Pancreas (tissue), 10 donors: Measurements from ENCODE around the gene FBXL17. TPM values are rescaled to one million over a fixed set of nuclear protein-coding genes. Genes with fewer than 3 reads are reported as not detected.

Experiments used
- ATAC-seq, 4 donors: fragments of 200-7000 bp; cut with Tn5 transposase; one replicate each; pipeline versions ENCODE4 v1.8.0 to v1.9.1; 2020; ENCODE audit warnings: mild to moderate bottlenecking in 4 of 4, moderate library complexity in 4 of 4
- DNase-seq, 6 donors: peaks; one replicate each; pipeline ENCODE4 v3.0.0-alpha.2; 2020
- FAIRE-seq: peaks from 2 replicates; lab custom pipeline; 2012; peaks lifted over from hg19 to GRCh38; lab: Jason Lieb, UNC
- H3K27ac ChIP-seq, 4 donors: fragments of 200-600 bp; sonication (generic); 1 replicate in 3 of 4; 2 replicates in 1 of 4; pipeline versions ENCODE4 v1.5.0 to v1.8.0; 2020
- H3K27me3 ChIP-seq, 4 donors: fragments of 200-600 bp; one replicate each; pipeline ENCODE4 v1.8.0; 2021
- H3K36me3 ChIP-seq, 3 donors: fragments of 200-600 bp; sonication (generic) in 1 of 3; one replicate each; pipeline versions ENCODE4 v1.5.0 to v1.8.0; 2020 to 2021
- H3K4me1 ChIP-seq, 3 donors: fragments of 200-600 bp; one replicate each; pipeline ENCODE4 v1.8.0; 2021
- H3K4me3 ChIP-seq, 4 donors: fragments of 200-600 bp; sonication (generic) in 2 of 4; one replicate each; pipeline versions ENCODE4 v1.5.0 to v1.8.0; 2020 to 2021
- H3K9me3 ChIP-seq, 4 donors: fragments of 200-600 bp; one replicate each; pipeline ENCODE4 v1.8.0; 2021
- WGBS, 2 donors: extraction: QIAGEN DNeasy Blood & Tissue Kit; methylation state at CpG; one replicate each; pipeline ENCODE4 v1.1.7; 2013; 5-methylcytosine and 5-hydroxymethylcytosine counted together
- intact Hi-C, 3 donors: fragments of 100-400 bp; cut with DNase I; formaldehyde crosslinking; loops; one replicate each; pipeline versions ENCODE4 v1.11.1 to v1.14.2; 2022
- polyA plus RNA-seq, 2 donors: library from polyadenylated mRNA; stranded (reverse); fragments of 200-250 nt; gene quantifications; one replicate each; pipeline ENCODE4 v1.2.3, GENCODE V29; 2013
- total RNA-seq, 6 donors: library from RNA; stranded (reverse); fragmentation: NEBNext Ultra II Directional in 4 of 6; extraction: Animal tissue kit (Norgen Biotek cat#: 25700) in 4 of 6; gene quantifications; one replicate each; pipeline versions ENCODE4 v1.2.1 to v1.2.4, GENCODE V29; 2021 to 2023
- TF ChIP-seq, protein P1 (sequence below), 4 donors: fragments of 200-600 bp; sonication (generic) in 3 of 4; IDR thresholded peaks; one replicate each; pipeline versions ENCODE4 v1.5.0 to v1.8.0; 2021; ENCODE audit warnings: antibody characterized with exemption in 4 of 4
- donor health status: healthy with polysubstance abuse.
- donor health status: DM: no; HTN: no; CAD: no; lungs with moderate emphysema.
- donor health status: DM: no; HTN: no; CAD: no.
- donor health status: control.
- donor health status: control.
- donor health status: Bipolar disorder and iron deficiency.
- donor health status: DM: yes; HTN: yes; CAD: no.
- donor health status: DM: no; HTN: no; CAD: no.
- donor health status: DM: no; HTN: no; CAD: no.
- donor health status: DM: yes; HTN: yes; CAD: no.

FBXL17 gene
- total and polyA plus RNA-seq, 8 donors: 4.2 to 11.1 (median 7.3) TPM

DNA sequence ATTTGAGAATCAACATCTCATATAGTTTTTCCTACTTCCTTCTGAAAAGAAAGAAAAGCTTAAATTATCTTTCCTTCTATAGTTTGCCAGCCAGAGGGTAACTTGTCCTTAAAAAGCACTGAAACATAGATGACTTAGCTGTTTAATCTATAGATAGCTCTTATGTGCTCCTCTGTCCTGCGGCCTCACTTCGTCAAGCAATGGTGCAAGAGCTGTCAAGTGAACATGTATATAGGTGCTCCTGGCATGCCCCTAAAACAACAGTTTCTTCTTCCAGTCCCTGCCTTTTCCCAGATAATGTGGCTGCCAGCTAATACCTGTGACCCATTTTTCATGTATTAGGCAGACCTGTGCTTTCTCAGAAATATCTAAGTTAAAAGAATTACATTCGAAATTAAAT is 423.5 kb downstream of the FBXL17 start:
- DNase-seq: no peak
- no peak overlapping the region for H3K4me3 ChIP-seq
- TF ChIP-seq, protein P1, sequence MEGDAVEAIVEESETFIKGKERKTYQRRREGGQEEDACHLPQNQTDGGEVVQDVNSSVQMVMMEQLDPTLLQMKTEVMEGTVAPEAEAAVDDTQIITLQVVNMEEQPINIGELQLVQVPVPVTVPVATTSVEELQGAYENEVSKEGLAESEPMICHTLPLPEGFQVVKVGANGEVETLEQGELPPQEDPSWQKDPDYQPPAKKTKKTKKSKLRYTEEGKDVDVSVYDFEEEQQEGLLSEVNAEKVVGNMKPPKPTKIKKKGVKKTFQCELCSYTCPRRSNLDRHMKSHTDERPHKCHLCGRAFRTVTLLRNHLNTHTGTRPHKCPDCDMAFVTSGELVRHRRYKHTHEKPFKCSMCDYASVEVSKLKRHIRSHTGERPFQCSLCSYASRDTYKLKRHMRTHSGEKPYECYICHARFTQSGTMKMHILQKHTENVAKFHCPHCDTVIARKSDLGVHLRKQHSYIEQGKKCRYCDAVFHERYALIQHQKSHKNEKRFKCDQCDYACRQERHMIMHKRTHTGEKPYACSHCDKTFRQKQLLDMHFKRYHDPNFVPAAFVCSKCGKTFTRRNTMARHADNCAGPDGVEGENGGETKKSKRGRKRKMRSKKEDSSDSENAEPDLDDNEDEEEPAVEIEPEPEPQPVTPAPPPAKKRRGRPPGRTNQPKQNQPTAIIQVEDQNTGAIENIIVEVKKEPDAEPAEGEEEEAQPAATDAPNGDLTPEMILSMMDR (IDR thresholded peaks at IDR 0.05): no peak
- ATAC-seq: no peak
- intact Hi-C loops: no loop called here
- no peaks in the 10 kb centered on the region for H3K27me3 ChIP-seq
- WGBS, 2 donors: 94 to 96% methylated on average over 3 of the region's 3 CpGs
- H3K4me1 ChIP-seq: no peaks in the 10 kb centered on the region
- FAIRE-seq: no peak
- no peak overlapping the region for H3K27ac ChIP-seq
- no peaks in the 10 kb centered on the region for H3K9me3 ChIP-seq
- no peaks in the 10 kb centered on the region for H3K36me3 ChIP-seq

DNA sequence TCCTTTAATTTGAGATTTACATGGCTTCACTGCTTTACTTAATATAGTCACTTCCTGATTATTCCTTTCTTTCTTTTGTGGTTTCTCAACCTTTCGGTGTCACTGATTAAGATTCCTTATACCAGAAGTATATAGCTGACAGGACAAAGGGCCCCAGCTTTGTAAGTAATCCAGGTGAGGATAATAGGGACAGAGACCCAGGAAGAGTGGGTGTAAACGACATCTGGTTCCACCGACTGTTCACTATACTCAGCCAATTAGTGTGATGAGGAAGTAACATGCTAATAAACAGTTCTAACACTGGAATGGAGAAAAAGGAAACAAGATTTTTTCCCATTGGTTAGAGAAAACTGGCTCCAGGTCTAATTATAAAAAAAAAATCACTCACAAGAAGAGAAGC is 424.8 kb downstream of the FBXL17 start:
- no peaks in the 10 kb centered on the region for H3K27me3 ChIP-seq
- FAIRE-seq (no peak), ATAC-seq (peak in 1 of 4 donors; percentile 41), DNase-seq (no peak)
- H3K36me3 ChIP-seq: no peaks in the 10 kb centered on the region
- TF ChIP-seq, protein P1 (IDR thresholded peaks at IDR 0.05): no peak
- no peak overlapping the region for H3K27ac ChIP-seq
- intact Hi-C loops: no loop called here
- H3K4me3 ChIP-seq: no peak overlapping the region
- 88 to 92% methylated on average over 3 of the region's 3 CpGs for WGBS, 2 donors
- H3K9me3 ChIP-seq: no peaks in the 10 kb centered on the region
- H3K4me1 ChIP-seq: peaks cover 0 to under 1% (median 0%) of the 10 kb centered on the region in 3 donors

DNA sequence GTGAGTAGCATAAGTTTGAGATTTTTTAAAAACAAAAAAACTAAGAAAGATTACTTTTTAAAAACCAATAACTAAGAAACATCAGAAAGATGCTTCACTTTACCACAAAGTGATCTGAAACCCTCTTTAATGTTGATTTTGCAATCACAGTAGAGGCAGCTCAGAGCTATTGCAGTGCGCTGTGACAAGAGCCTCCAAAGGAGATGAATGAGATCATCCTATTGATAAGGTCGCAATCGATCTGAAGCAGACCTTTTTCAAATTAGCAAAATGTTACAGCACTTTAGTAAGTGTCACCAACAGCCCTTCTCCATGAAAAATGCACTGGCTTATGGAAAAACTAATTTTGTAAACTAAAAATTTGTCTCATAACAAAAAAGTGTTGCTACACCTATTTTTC is 426.6 kb downstream of the FBXL17 start:
- Histone ChIP-seq H3K4me3 (no peak overlapping the region), H3K27ac (no peak overlapping the region), H3K9me3 (no peaks in the 10 kb centered on the region), H3K36me3 (no peaks in the 10 kb centered on the region), H3K4me1 (peaks cover 0 to 5% (median 0%) of the 10 kb centered on the region in 3 donors), H3K27me3 (no peaks in the 10 kb centered on the region)
- no peak for FAIRE-seq
- no peak for ATAC-seq
- TF ChIP-seq, protein P1 (IDR thresholded peaks at IDR 0.05): no peak
- DNase-seq: no peak
- intact Hi-C loops: no loop called here
- 68 to 69% methylated on average over 3 of the region's 3 CpGs for WGBS, 2 donors

DNA sequence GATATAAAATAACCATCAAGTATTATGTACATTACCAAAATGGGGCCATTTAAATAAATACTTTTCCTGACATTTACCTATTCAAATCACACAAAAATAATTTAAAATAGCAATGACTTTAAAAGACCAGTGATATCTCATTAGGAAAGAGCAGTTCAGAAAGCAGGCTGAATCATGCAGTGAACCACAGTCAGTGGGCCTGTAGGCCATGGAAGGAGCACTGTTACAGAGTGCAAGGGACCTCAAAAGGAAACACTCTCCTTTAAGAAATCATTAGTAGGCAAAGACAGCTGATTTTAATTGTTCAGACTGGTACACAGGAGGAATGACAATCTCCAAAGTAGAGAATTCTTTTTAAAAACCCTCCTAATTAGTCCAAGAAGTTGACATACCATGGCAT is 427.6 kb downstream of the FBXL17 start:
- Histone ChIP-seq H3K36me3 (no peaks in the 10 kb centered on the region), H3K27ac (no peak overlapping the region), H3K27me3 (no peaks in the 10 kb centered on the region), H3K9me3 (no peaks in the 10 kb centered on the region), H3K4me3 (no peak overlapping the region), H3K4me1 (peaks cover 0 to 5% (median 0%) of the 10 kb centered on the region in 3 donors)
- intact Hi-C loops: no loop called here
- FAIRE-seq: no peak
- TF ChIP-seq, protein P1 (IDR thresholded peaks at IDR 0.05): no peak
- no peak for DNase-seq
- ATAC-seq: no peak

DNA sequence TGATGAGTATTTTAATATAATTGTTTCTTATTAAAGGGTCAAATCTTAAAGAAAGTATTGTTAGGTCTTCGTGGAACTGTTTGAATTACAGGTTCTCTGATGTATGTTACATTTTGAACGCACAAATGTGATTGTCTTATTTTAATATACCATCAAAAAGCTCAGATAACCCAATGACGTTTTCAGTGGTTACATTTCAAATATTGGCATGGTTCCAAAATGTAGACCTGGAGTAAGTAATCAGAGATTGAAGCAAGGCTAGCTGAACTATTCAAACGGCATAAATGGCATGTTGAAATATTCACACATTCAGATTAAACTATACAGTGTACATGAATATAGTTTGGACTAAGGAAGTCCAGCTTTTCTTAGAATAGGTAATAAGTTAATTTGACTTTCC is 429.4 kb downstream of the FBXL17 start:
- ATAC-seq: no peak
- FAIRE-seq: no peak
- intact Hi-C loops: no loop called here
- Histone ChIP-seq H3K27ac (no peak overlapping the region), H3K36me3 (no peaks in the 10 kb centered on the region), H3K27me3 (no peaks in the 10 kb centered on the region), H3K4me3 (no peak overlapping the region), H3K9me3 (no peaks in the 10 kb centered on the region), H3K4me1 (peaks cover 0 to 5% (median 0%) of the 10 kb centered on the region in 3 donors)
- 52 to 56% methylated on average over 4 of the region's 4 CpGs for WGBS, 2 donors
- TF ChIP-seq, protein P1 (IDR thresholded peaks at IDR 0.05): no peak
- DNase-seq: no peak
